DND-41 (cell line): ENCODE measurements around the gene HSPA1A.

Source experiments
- EZH2 ChIP-seq: IDR thresholded peaks from 3 replicates; pipeline ENCODE4 v1.6.1; 2012; ENCODE audit warnings: borderline replicate concordance, low read depth, mild to moderate bottlenecking, moderate library complexity, low read length, inconsistent platforms; ENCODE audit not compliant: severe bottlenecking
- TF ChIP-seq, protein P1 (sequence below): IDR thresholded peaks from 2 replicates; pipeline ENCODE4 v1.5.1; 2012; ENCODE audit warnings: borderline replicate concordance, low read length, moderate library complexity, mild to moderate bottlenecking; ENCODE audit not compliant: poor library complexity, severe bottlenecking; ENCODE audit errors: extremely low read depth

DNA sequence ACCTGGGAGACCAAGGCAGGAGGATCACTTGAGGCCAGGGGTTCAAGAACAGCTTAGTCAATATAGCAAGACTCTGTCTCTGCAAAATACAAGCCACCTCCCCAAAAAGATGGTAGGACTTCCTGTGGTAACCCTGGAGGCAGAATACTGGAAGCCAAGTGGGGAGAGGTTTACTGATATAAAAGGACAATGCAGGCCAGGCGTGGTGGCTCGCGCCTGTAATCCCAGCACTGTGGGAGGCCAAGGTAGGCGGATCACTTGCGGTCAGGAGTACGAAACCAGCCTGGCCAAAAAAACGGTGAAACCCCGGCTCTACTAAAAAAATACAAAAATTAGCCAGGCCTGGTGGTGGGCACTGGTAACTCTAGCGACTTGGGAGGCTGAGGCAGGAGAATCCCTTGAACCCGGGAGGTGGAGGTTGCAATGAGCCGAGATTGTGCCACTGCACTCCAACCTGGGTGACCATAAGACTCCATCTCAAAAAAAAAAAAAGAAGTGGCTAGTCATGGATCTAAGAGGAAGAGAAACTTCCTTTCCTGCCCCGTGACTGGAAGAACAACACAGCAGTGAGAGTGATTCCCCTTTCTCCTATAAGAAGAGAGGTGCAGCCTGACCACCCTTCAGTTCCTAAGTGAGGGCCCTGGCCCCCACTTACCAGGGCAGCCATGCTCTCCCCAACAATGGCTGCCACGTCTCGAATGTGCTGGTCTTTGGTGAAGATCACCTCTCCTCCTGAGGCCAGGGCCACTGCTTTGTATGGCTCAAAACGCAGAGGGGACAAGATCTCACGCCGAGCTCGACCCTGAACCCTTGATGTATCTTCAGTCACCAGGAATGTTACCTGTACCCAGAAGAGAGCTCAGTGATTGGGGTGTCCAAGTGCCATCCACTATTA is 46.7 kb upstream of the HSPA1A start:
- TF ChIP-seq, protein P1, sequence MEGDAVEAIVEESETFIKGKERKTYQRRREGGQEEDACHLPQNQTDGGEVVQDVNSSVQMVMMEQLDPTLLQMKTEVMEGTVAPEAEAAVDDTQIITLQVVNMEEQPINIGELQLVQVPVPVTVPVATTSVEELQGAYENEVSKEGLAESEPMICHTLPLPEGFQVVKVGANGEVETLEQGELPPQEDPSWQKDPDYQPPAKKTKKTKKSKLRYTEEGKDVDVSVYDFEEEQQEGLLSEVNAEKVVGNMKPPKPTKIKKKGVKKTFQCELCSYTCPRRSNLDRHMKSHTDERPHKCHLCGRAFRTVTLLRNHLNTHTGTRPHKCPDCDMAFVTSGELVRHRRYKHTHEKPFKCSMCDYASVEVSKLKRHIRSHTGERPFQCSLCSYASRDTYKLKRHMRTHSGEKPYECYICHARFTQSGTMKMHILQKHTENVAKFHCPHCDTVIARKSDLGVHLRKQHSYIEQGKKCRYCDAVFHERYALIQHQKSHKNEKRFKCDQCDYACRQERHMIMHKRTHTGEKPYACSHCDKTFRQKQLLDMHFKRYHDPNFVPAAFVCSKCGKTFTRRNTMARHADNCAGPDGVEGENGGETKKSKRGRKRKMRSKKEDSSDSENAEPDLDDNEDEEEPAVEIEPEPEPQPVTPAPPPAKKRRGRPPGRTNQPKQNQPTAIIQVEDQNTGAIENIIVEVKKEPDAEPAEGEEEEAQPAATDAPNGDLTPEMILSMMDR, result no peak
- no peak for TF ChIP-seq EZH2
